HG03066 (cell line): ENCODE measurements around the gene OR5H6.
"Not testable (repeated sequence)": the region's sequence is repeated elsewhere in the genome, so short reads cannot be mapped to it uniquely, and the experiment has no call there.

Experiments
- ATAC-seq: cut with Tn5 transposase; IDR thresholded peaks from one replicate; pipeline ENCODE4 v1.9.1; 2021; ENCODE audit warnings: low read depth; ENCODE audit not compliant: unreplicated experiment

Gene OR5H6

DNA sequence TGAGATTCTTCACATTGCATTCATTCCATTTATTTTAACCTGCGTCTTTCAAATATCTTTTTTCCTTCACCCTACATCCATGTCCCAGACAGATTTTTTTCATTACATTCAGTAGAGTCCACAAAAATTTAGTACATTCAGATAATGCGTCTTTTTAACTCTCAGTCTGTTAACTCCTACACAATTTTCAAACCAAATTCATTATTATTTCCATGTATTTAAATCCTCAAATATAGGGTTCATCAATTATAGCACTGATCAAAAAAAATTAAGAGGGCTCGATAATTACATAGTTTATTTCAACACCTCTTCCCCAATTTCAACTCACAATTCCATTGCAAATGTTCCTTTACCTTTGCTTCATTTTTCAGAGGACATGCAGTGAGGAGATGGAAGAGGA lies at the start of gene OR5H6:
Gene OR5H6, plus strand, starts transcription at position 301 of the 400 bp plus-strand sequence. Its CDS starts 89 bp downstream, at position 390.
- ATAC-seq: no peak

DNA sequence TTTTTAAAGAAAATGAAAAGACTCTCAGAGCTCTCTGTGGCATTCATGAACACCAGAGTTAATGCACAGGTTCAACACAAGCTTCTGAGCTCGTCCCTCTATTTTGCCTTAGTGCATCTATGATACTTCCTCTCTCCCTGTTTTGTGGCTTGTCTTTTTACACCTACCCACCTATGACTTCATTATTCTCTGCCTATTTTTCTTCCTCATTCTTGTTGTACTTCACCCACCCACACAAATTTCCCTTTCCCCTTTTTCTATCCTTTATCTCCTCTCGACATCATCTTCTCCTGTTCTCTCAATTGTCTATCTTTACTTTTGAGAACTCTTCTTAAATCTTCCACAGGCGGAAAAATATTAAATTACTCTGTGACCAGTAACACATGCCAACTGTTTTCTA lies 49.0 kb upstream of the OR5H6 start:
- ATAC-seq: no peak

DNA sequence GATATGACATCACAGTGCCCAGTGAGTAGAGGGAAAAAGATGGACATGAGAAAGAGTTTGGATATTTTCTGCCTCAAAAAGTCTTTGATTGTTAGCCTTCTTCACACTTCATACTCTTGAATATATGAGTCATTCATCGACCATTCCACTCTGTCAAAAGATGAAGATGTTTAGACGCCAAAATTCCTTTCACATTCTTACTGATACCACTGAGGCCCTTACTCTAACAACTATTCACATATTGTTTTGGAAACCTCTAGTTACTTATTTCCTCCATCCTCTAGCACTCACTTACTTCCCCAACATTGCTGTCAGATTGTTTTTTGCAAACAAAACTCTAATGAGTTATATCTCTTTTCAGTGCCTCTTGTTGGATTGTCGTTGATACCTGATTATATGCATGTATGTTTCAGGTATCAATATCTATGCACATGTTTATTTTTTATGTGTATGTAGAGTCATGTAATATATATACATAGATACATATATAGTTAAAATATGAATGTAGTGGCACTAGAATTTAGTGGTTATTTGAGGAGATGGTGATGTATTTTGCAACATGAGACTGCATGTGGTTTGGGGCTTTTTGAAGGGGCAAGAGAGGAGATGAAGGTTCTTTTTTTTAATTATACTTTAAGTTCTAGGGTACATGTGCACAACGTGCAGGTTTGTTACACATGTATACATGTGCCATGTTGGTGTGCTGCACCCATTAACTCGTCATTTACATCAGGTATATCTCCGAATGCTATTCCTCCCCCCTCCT lies 40.0 kb upstream of the OR5H6 start:
- no peak for ATAC-seq

DNA sequence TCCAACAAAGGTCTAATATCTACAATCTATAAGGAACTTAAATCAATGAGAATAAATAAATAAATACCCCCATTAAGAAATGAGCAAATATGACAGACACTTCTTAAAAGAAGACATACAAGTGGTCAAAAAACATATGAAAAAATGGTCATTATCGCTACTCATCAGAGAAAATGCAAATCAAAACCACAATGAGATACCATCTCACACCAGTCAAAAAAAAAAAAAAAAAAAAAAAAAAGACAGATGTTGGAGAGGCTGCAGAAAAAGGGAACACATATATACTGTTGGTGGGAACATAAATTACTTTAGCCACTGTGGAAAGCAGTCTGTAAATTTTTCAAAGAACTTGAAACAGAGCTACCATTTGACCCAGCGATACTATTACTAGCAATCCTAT lies 31.6 kb upstream of the OR5H6 start:
- no peak for ATAC-seq

DNA sequence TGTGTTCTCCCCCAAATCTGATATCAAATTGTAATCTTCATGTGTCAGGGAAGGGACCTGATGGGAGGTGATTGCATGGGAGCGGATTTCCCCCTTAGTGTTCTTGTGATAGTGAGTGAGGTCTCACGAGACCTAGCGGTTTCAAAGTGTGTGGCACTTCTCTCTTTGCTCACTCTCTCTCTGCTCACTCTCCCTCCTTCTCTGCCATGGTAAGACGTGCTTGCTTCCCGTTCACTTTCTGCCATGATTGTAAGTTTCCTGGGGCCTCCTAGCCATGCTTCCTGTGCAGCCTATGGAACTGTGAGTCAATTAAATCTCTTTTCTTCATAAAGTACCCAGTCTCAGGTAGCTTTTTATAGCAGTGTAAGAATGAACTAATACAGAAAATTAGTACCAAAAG lies 30.6 kb upstream of the OR5H6 start:
- peak; percentile 54 for ATAC-seq

DNA sequence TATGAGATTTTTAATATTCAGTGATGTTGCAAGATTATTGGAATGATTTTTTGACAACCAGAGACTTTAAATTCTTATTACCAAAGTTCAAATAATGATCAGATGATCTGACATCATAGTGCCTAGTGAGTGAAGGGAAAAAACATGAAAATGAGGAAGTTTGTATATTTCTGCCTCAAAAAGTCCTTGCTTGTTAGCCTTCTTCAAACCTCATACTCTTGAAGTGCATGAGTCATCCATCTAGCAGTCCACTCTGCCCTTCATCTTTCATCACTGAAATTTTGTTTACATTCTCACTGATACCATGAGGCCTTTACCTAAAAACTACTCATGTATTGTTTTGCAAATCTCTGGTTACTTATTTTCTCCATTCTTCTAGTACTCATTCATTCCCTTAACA lies 23.9 kb upstream of the OR5H6 start:
- ATAC-seq: no peak

DNA sequence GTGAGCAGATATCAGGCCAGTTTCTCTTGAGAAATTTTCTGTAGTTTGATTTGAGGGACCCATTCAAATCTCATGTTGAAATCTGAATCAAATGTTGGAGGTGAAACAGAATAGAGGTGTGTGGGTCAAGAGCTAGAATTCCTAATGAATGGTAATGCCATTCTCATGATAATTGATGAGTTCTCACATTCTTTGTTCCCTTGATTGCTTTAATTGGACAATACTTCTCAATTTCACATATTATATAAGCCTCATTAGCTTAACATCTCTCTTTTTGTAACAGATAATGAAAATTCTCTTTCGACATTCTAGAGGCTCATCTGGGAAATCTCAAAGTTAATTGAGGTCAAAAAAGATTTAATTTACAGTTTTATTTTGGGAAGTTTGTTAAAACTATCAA lies 21.9 kb upstream of the OR5H6 start:
- ATAC-seq: no peak

DNA sequence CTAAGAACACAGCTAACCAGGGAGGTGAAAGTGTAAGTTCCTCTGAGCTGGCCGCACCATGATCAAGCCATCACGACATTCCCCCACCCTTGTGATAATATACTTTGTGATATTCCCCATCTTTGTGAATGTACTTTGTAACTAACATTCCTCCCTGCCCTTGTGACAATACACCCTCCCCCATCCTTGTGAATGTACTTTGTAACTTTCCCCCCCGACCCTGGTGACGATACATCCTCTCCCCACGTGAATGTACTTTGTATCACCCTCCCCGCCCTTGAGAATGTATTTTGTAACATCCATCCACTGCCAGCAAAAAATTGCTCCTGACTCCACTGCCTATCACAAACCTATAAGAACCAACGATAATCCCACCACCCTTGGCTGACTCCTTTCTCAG lies 20.2 kb upstream of the OR5H6 start:
- no peak for ATAC-seq

DNA sequence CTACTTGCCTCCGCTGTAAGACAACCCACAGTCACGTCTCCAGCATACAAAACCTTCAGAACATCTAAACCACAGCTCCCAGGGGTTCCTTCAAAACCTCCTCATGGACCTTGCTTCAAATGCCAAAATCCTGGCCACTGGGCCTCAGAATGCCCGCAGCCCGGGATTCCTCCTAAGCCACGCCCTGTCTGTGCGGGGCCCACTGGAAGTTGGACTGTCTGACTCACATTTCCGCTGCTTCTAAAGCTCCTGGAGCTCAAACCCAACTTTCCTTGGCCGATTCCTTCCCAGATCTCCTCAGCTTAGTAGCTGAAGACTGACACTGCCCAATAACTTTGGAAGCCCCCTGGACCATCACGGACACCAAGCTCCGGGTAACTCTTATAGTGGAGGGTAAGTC lies 17.9 kb upstream of the OR5H6 start:
- no peak for ATAC-seq

DNA sequence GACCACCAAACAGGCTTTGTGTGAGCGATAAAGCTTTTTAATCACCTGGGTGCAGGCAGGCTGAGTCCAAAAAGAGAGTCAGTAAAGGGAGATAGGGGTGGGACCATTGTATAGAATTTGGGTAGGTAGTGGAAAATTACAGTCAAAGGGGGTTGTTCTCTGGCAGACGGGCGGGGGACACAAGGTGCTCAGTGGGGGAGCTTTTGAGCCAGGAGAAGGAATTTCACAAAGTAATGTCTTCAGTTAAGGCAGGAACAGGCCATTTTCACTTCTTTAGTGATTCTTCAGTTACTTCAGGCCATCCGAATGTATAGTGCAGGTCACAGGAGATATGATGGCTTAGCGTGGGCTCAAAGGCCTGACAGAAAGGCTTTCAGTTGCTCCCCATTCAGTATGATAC lies 8.0 kb upstream of the OR5H6 start:
- ATAC-seq: not testable (repeated sequence)

DNA sequence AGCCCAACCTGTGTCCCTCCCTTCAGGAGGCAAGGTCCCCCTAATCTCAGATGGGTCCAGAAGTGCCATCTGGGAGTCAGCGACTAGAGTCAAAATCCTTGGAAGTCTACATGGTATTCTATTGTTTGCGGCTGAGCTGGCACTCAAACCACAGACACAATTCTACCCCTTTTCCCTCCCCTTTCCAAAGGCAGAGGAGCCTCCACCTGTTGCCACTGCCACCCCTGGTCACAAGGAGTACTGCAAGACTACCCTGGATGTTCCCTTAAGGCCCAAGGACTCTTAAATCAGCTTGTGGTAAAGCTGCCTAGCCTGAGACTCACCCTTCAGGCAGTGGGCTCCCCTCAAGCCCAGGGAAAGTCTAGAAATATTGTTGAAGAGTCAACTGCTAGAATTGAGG lies 4.3 kb upstream of the OR5H6 start:
- no peak for ATAC-seq

DNA sequence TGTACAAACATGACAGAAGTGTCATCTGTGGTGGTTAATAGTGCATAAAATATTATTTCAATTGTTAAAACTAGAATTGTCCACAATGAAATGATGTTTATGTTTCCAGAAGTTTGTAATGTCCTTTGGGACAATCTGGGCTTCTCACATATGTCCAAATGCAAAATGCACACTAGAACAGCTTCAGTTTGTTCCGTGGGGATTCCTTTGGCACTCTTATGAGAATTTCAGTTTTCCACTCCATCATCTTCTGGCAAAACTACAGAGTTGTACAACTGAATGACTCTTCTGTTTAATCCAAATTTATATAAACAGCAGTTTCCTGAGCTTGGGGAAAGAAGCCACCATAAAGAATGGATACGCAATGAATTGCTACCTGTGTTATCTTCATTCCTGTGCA lies 2.0 kb upstream of the OR5H6 start:
- ATAC-seq: no peak

DNA sequence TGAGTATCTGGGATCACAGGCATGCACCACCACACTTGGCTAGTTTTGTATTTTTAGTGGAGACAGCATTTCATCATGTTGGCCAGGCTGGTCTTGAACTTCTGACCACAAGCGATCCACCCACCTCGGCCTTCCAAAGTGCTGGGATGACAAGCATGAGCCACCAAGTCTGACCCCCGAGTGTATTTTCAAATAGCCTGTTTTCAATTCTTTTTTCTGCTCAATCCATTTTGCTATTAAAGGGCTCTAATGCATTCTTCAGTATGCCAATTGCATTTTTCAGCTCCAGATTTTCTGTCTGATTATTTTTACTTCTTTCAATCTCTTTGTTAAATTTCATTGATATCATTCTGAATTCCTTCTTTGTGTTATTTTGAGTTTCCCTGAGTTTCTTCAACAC lies 5.8 kb downstream of the OR5H6 start:
- ATAC-seq: no peak

DNA sequence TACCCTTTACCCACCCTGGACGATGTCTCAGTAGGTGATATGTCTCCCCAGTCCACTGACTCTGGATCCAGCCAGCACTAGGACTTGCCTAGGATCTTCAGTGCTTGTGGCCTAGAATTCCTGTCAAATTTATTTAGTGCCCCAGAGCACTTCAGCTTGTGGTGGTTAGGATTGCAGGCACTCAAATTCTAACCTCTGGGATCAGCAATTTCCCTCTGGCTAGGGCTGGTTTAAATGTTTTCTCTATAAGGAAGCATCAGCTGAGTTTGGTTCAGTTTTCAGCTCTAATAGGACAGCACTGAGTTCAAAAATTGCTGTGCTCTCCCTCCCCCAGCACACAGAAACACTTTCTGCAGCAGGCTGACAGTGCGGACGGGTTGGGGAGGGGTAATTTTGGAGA lies 8.1 kb downstream of the OR5H6 start:
- ATAC-seq: no peak

DNA sequence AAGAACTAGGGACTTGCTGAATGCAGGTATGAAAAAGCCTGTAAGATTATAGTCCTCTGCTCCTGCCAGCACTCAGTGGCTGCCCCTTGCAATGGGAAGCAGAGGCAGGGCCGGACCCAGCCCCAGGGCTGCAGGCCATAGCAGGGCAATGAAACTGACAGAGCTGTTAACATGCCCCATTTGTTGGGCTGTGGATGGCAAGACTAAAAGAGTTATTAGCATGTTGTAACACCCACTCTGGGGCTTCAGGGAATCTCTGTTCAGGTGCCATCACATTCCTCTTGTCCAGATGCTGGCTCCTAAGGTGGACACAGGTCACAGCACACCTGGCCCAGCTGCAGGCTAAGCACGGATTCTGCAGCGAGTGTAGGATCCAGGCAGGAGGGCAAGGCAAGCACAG lies 10.9 kb downstream of the OR5H6 start:
- no peak for ATAC-seq

DNA sequence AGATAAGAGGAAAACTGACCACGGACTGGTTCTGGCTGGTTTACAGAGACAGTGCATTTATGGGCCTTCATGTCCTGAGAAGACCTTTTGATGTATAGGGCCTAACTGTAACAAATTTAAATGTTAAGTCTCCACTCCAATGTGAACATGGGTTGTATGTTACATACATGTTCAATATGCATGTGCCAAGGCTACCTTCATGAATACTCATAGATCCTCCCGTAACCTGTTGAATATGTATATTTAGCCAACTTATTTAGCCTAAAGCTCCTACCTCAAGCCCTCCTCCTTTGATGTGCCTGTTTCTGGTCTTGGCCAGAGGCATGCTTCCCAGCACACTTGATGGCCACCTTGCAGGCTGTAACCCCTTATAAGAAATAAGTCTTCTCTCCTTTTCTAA lies 18.2 kb downstream of the OR5H6 start, which contains the start of gene OR5H2:
Gene OR5H2, plus strand, starts transcription at position 301 of the 400 bp plus-strand sequence. CDS start 398 bp downstream, outside the sequence.
- no peak for ATAC-seq

DNA sequence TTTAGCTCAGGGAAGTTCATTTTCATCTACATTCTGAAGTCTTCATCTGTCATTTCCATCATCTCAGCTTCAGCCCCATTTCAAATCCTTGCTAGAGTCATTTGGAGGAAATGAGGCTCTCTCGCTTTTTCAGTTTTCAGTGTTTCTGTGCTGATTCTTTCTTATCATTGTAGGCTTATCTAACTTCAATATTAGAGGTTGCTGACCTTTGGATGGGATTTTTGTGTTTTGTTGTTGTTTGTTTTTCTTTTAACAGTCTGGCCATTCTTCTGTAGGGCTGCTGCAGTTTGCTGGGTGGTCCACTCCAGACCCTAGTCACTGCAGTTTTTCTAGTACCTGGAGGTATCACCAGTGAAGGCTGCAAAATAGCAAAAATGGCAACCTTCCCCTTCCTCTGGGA lies 26.9 kb downstream of the OR5H6 start:
- ATAC-seq: no peak

DNA sequence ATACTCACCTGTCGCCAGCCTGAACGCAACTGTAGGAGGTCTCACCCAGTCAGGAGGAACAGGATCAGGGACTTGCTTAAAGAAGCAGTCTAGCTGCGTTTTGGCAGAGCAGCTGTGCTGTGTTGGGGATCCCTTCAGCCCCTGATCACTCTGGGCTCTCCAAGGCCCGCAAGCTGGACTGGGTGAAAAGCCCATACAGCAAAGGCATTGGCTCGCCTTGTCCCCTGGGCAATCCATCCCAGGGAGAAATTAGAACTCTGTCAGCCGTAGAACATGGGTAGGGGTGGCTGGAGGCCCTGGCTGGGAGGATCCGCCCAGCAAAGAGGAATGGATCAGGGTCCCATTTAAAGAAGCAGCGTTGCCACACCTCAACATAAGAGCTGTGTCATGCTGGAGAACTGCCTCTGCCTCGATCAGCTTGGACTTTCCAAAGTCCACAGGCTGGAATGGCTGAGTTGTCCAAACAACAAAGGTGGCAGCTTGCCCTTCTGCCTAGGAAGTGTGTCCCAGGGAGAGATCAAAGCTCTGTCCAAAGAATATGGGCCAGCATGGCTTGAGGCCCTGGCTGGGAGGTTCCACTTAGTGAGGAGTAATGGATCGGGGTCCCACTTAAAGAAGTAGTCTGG lies 27.4 kb downstream of the OR5H6 start:
- ATAC-seq: no peak
